ENCODE measurements around the gene TBK1.

The TBK1 gene

GRCh38 chr12:64550755-64551154, 98.8 kb downstream of the TBK1 start:
- DNase-seq: no peak

- no peak for DNase-seq
Observed at GRCh38 chr12:64551676-64552075, 99.8 kb downstream of the TBK1 start.
